HG03060 (cell line): ENCODE measurements around the gene PCDH8.

Source experiments
- ATAC-seq: cut with Tn5 transposase; IDR thresholded peaks from one replicate; pipeline ENCODE4 v1.9.1; 2021; ENCODE audit warnings: low read depth, moderate number of reproducible peaks; ENCODE audit not compliant: unreplicated experiment

Gene PCDH8

GRCh38 chr13:52850396-52851136 lies 2.1 kb upstream of the PCDH8 start:
- ATAC-seq: no peak

DNA sequence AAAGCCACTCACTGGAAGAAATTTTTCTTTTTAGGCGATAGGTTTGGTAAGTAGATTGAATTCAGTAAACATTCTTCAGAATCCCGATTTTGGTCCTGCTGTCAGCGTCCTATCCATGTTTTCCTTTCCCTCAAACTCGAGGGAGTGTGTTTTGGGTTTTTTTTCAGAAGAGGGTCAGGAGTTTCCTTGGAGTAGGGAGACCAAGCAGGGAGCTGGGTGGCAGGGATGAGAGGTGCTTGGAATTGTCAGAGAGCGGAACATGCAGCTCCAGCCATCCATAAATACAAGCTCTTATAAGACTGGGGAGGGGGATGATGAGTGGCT lies 1.6 kb upstream of the PCDH8 start:
- ATAC-seq: no peak

DNA sequence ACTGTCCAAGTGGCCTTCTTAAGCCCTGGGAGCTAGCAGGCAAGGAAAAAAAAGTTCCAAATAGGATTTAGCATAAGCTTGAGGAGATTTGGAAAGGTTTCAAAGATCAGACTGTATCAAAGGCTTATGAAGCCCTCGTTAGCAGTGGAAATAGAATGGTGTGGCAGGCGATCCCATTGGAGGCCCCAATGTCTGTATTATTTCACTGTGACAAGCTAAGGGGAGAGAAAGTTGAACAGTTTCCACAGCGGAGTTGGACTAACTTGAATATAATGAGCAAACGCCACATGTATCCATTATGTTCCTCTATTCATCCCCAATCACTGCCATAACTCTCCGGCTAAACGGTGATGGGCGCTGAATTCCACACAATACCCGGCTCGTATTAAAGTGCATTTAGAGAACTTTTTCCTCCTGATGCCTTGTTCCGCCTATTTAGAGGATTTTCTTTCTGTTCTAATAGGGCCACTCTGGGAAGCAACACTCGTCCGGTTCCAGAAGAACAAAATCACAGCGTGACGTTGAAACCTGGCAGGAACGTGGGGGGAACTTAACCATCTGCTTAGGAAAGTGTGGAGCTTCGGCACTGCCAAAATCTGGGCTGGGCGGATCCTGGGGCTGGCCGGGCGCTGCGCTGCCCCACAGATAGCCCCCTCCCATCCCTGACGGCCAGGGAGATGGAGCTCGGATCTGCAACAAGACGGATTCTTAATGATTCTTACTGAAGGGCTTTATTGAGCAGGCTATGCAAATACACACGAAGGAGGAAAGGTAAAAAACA lies 1.0 kb upstream of the PCDH8 start:
- no peak for ATAC-seq

DNA sequence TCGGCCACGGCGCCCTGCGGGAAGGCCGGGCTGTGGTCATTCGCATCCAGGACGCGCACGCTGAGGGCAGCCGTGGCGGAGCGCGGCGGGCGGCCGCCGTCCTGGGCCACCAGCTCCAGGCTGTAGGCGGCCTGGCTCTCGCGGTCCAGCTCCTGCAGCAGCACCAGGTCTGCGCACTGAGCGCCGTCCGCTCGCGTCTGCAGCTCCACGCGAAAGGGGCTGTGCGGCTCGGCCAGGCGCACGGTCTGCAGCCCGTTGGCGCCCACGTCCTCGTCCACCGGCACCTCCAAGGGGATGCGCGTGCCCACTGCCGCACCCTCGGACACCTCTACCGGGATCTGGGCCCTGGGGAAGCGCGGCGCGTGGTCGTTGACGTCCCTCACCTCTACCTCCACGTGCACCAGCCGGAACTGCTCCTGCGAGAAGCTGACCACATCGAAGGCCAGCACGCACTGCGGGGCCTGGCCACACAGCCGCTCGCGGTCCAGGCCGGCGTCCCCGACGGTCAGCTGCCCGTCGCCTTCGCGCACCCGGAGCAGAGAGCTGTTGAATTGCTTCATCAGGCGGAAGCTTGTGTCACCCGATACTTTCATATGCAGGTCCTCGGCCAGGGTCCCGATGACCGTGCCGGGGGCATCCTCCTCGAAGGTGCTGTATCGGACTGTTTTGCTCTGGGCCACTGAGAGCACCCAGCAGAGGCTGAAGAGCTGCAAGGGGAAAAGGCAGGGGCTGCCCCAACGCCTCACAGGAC lies 583 bp downstream of the PCDH8 start:
- ATAC-seq: no peak

DNA sequence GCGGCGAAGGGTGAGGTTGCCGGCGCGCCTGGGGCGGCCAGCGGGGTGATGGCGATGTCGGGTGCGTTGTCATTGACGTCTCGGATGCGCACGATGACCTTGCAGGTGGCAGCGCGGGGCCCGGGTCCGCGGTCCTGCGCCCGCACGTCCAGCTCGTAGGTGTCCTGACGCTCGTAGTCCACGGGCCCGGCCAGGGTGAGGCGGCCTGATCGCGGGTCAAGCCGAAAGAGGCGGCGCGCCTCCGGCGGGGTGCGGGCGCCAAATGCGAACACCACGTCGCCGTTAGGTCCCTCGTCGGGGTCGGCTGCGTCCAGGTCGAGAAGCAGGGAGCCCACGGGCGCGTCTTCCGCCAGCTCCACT lies 1.1 kb downstream of the PCDH8 start:
- ATAC-seq: no peak

GRCh38 chr13:52846567-52847321 lies 1.7 kb downstream of the PCDH8 start:
- no peak for ATAC-seq

DNA sequence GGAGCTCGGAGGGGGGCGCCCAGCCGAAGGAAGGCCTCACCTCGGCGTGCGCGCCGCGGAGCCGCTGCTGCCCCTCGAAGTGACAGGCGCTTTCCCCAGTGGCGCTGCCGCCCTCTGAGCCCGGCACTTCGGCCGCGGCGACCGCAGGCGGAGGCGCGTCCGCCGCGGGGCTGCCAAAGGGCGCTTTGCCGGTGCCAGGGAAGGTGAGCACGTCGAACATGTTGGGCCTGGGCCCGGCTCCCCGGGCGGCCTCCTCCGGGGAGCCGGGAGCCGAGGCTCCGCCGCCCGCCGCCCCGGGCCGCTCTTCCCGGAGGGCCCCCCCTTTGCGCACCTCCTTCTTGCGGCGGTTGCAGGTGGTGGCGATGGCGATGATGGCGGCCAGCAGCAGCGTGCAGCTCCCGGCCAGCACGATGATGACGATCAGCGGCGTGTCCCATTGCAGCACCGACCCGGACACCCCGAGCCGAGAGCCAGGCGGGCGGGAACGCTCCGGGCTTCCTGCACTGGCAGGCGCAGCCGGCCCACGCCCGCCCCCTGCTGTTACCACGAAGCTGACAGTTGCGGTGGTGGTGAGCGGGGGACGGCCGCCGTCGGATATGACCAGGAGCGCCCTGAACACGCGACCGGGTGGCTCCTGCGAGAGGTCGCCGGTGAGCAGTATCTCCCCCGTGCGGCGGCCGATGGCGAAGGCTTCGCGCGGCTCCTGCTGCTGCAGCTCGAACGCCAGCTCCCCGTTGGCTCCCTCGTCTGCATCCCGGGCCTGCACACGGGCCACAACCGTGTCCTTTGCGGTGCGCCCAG lies 2.5 kb downstream of the PCDH8 start:
- no peak for ATAC-seq

- no peak for ATAC-seq
Observed at GRCh38 chr13:52845334-52845761, 3.1 kb downstream of the PCDH8 start.

- ATAC-seq: no peak
Observed at GRCh38 chr13:52844836-52845235, 3.6 kb downstream of the PCDH8 start.

- ATAC-seq: no peak
Observed at GRCh38 chr13:52842441-52842840, 6.0 kb downstream of the PCDH8 start.

DNA sequence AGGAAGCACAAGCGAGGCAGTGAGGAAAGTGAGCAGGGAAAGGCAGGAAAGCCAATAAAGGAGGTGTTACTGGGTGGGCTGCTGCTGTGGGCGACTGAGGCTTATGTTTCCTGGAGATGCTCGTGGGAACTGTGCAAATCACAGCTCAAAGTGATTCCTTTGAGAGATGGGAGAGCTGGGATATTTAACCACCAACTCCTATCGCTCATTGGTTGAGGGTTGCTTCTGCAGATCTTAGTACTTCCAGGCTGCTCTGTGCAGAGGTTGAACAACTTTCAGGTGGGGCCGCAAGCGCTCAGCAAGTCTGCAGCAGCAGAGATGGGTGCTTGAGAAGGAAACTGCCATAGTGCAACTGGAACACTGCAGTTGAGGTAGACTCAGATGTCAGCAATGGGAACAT lies 8.4 kb downstream of the PCDH8 start:
- ATAC-seq: no peak

DNA sequence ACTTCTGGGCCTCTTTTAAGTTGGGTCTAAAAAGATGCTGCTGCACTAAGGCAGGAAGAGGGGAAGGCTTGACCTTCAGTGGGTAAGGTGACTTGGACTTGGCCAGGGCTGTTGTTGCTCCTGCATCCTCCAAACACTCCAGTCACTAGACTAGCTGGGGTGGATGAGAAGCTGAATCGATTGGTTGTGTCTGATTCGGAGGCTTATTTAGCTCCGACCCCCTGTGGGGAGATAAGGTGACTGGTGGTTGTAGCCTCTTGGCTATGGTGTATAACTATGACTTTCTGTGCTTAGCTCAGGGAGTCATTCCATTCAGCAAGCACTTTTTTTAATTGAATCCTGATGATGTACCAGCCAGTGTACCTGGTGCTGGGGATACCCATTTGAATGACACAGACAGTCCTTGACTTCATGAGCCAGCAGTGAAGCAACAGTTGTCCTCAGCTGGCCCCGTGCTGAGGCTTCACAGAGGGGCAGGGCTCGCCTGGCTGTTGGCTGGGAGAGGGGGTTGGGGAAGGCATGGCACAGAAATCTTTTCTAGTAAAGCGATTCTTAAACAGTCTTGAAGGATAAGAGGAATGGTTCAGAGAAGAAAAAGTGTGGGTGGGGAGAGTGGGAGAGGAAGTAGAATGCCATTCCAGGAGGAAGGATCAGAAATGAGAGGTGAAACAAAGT lies 9.9 kb downstream of the PCDH8 start:
- ATAC-seq: no peak

- no peak for ATAC-seq
Observed at GRCh38 chr13:52837850-52838249, 10.6 kb downstream of the PCDH8 start.

GRCh38 chr13:52835071-52835839 lies 13.2 kb downstream of the PCDH8 start:
- no peak for ATAC-seq

DNA sequence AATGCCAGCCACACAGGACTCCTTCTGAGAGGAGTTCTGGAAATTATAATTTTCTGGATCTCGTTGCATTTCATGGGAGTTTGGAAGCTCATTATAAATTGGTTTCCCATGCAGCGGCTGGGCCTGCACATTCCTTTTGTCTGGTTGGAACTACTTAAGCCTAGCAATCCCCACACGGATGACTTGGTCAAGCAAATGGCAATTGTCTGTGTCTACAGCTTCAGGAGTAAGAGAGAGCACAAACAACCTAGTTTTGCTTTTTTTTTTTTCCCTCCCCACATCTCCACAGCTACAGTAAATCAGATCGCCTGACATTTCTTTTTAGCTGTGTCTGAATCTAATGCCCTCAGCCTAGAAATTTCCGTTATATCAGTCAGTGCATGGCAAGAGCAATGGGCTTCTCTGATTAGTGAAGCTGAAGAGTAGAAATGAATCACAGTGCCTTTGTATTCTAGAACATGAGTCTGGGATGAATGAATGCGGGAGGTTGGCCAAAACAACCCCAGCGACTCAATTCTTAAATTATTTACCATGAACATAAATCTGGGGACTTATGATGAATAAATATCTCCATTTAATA lies 15.1 kb downstream of the PCDH8 start:
- no peak for ATAC-seq

- ATAC-seq: no peak
Observed at GRCh38 chr13:52832313-52832712, 16.1 kb downstream of the PCDH8 start.

DNA sequence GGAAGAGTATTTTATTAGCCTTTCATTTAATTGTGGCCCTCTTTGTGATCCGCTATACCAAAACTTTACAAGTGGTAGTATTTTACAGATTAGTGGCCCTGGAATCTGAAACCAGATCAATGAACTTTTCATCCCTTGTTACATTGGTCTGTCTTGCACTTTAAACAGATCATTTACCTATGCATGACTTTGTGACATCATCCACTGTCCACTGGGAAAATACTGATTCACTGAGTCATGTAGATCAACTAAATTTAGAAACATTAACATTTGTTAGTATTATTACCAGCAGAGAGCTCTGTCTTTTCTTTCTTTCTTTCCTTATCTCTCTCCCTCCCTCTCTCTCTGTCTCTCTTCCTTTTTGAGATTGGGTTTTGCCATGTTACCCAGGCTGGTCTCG lies 17.5 kb downstream of the PCDH8 start:
- no peak for ATAC-seq

- no peak for ATAC-seq
Observed at GRCh38 chr13:52827839-52828238, 20.6 kb downstream of the PCDH8 start.
